Stimulated activated effector memory CD8-positive, alpha-beta T cell treated with anti-CD3 and anti-CD28 coated beads, Interleukin-12 subunit alpha, Interleukin-12 subunit beta, amount 100 ng/mL, for 72 hours (primary cell): Measurements from ENCODE around the gene NACC1.
A peak's percentile ranks its signal among the peaks of the same experiment; 100 is the strongest.

Experiments used
- ATAC-seq: fragments of 150-1000 bp; cut with Tn5 transposase; 2 replicates; pipeline ENCODE4 v1.10.0; 2021
- DNase-seq, 2 donors: peaks; one replicate each; pipeline ENCODE4 v3.0.0; 2021 to 2022; ENCODE audit warnings: low spot score in 2 of 2
- H3K27ac Mint-ChIP-seq: one replicate; pipeline ENCODE4 v1.8.0; 2022; ENCODE audit warnings: mild to moderate bottlenecking, mixed read lengths
- H3K36me3 Mint-ChIP-seq: one replicate; pipeline ENCODE4 v1.8.0; 2022; ENCODE audit warnings: mild to moderate bottlenecking, mixed read lengths
- H3K4me1 Mint-ChIP-seq: one replicate; pipeline ENCODE4 v1.8.0; 2022; ENCODE audit warnings: mixed read lengths
- H3K4me3 Mint-ChIP-seq: one replicate; pipeline ENCODE4 v1.8.0; 2022; ENCODE audit warnings: mild to moderate bottlenecking, mixed read lengths
- H3K9me3 Mint-ChIP-seq: one replicate; pipeline ENCODE4 v1.8.0; 2022; ENCODE audit warnings: mixed read lengths

NACC1 gene

DNA sequence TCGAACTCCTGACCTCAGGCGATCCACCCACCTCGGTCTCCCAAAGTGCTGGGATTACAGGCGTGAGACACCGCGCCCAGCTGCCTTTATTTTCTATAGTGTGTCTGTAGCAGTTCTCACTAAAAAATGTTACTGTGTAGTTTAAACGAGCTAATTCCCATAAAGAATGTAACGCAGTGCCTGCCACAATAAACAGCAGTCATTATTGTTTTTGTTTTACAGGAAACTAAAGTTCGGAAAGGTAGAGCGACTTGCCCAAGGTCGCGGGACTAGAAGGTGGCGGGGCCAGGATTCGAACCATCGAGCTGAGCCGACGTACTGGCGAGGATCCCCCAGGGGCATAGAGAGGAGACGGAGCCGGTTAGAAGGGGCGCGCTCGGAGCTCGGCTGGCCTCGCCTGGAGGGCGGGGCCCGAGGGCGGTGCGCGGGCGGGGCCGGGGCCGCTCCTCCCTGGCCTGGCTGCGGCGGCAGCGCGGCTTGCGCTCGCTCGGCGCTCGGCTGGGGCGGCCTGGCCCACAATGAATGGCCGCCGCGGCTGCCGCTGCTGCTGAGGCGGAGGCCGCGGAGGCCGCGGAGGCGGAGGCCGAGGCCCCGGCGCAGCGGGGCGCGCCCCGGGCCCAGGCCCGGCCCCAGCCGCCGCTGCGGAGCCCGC, at the start of gene NACC1:
NACC1 (plus strand) TSS at position 493 of the 652 bp plus-strand sequence. CDS start 16,944 bp downstream, outside the sequence.
- Mint-ChIP-seq H3K36me3 (peaks cover 60% of the 10 kb centered on the region), H3K4me3 (peak within 1 kb of the TSS; percentile 85), H3K4me1 (peaks cover 54% of the 10 kb centered on the region), H3K9me3 (no peaks in the 10 kb centered on the region), H3K27ac (peak within 1 kb of the TSS; percentile 95)
- ATAC-seq: peak; percentile 80
- DNase-seq: peak; percentile 84 to 91

DNA sequence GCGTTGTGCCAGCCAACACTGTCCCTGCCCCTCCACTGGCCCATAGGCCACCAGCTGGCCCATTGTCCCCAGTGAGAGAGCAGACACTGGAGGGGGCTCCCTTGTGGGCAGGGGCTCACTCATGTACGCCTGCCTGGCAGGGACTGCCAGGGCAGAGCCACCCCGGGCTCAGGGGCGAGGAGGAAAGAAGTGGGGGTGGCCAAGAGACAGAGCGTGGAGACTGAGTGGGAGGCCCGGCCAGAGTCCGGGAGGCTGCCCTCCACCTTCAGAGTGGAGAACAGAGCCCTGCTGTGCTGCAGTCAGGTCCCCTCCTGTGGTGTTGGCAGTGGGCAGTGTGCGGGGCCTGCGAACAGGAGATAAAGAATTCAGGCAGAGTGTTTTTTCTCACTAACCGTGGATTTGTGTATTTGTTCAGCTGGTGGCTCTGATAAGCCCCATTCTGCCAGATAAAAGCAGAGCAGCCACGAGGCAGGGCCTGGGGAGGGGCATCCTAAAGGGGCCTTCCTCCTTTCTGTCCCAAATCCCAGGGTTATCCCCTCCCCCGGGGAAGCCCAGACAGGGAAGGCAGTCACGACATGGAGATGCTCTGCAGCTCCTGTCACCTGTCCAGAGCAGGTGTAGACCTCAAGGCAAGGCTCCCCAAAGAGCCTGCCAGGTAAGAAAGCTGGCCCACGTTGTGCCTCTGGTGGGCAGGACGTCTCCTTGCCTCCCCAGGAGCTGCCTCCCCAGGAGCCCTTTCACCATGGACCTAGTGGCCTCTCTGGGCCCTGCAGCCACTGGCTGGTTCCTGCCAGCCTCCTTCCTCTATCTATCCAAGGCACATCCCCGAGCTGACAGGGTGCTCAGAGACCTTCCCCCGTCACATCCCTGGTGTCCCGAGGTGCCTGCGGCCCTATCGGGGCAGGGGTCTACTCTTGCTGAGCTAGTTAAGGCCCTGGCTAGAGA, 48.4 kb upstream of the NACC1 start:
- Mint-ChIP-seq H3K4me3 (no peak overlapping the region), H3K4me1 (no peaks in the 10 kb centered on the region), H3K27ac (no peak overlapping the region), H3K36me3 (no peaks in the 10 kb centered on the region), H3K9me3 (no peaks in the 10 kb centered on the region)
- DNase-seq (no peak), ATAC-seq (no peak)

DNA sequence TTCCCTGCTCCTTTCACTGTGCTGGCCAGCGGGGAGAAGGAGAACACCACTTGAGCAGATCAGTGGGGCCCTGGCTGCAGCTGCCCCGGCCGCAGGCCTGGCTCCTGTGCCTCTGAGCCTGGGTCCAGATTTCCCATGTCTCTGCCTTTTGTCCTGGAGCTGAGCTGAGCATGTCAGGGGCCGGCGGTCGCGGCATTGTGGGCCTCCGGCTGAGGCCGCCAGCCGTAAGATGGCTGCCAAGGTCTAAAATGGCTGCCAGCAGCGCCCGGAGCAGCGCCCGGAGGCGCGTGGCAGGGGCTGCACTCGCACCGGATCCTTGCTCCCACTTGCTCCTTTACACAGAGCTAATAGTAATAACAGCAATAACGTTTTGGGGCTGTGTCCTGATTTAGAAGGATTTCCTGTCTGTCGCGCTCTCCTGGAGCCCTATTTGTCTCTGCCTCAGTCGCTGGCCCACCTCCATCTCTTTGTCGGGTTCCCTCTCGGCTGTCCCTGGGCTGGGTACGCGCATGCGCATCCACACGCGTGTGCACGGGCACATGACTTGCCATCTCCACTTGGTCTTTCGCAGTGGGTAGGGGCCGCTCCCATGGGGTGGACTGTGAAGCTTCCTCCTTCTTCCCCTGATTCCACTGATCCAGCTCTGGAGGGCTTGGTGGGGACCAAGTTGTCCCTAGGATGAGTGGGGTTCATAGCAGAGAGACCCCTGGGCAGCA, 47.5 kb upstream of the NACC1 start:
- H3K27ac Mint-ChIP-seq: no peak overlapping the region
- no peak for DNase-seq
- no peaks in the 10 kb centered on the region for H3K9me3 Mint-ChIP-seq
- no peaks in the 10 kb centered on the region for H3K36me3 Mint-ChIP-seq
- no peak for ATAC-seq
- no peak overlapping the region for H3K4me3 Mint-ChIP-seq
- H3K4me1 Mint-ChIP-seq: no peaks in the 10 kb centered on the region

DNA sequence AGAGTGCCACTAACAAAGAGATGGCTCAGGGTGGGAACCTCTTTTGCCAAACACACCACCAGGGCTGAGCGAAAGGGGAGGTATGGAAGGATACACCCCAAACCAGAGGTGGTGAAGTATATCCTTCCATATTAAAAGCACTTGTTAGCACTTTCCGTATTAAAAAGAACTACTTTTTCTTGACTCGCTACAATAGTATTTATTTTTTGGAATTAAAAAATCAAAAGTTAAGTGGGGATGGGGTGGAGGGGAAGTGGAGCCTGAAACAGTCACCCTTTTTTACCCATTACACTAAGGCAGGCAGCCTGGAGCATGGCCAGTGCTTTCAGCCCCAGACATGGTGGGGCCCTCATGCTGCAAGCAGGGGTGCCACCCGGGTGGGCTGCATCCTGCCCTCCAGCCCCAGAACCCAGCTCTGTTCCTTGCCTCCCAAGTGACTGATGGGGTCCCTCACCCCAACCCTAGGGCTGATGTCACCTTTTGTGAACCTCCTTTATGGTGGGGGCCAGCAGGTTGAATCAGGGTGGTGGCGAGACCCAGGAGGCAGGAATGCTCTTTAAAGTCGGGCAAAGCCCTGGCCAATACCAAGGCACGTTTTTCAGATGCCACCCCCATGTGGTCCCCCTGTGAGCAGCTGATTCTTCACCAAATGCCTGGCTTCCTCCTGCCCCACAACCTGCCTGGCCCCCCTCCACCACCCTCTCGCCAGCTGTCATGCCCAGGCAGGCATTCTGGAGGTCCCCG, 46.4 kb upstream of the NACC1 start:
- Mint-ChIP-seq H3K27ac (no peak overlapping the region), H3K9me3 (no peaks in the 10 kb centered on the region), H3K36me3 (no peaks in the 10 kb centered on the region), H3K4me1 (no peaks in the 10 kb centered on the region), H3K4me3 (no peak overlapping the region)
- no peak for ATAC-seq
- no peak for DNase-seq

DNA sequence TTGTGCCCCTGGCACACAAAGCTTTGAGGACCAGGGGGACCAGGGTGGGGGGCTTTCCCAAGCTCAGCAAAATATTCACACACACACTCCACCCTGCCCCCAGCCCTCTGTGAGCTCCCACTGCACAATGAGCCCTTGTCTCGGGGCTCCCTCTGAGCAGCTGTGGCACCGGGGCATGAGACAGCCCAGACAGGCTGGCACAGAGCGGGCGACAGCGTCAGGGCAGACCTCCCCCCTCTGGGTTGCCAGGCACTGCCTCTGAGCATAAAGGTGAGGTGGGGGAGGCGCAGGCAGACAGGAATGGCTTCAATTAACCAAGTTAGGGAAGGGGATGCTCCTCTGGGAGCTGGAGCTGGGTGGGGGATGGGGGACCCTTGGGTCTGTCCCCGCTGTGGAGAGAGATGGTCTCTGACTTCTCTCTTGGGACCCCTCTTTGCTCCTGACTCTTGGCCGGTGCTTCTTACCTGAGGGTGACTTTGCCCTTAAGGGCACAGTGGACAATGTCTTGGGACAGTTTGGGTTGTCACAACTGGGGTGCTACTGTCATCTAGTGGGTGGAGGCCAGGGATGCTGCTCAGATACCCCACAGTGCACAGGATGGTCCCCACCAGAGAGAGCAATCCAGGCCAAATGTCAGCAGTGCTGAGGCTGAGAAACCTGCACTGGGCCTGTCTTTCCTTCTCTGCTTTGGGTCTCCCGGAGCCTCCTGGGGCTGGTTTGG, 45.7 kb upstream of the NACC1 start:
- ATAC-seq (no peak), DNase-seq (no peak)
- H3K27ac Mint-ChIP-seq: no peak overlapping the region
- no peaks in the 10 kb centered on the region for H3K36me3 Mint-ChIP-seq
- no peaks in the 10 kb centered on the region for H3K9me3 Mint-ChIP-seq
- no peak overlapping the region for H3K4me3 Mint-ChIP-seq
- no peaks in the 10 kb centered on the region for H3K4me1 Mint-ChIP-seq

DNA sequence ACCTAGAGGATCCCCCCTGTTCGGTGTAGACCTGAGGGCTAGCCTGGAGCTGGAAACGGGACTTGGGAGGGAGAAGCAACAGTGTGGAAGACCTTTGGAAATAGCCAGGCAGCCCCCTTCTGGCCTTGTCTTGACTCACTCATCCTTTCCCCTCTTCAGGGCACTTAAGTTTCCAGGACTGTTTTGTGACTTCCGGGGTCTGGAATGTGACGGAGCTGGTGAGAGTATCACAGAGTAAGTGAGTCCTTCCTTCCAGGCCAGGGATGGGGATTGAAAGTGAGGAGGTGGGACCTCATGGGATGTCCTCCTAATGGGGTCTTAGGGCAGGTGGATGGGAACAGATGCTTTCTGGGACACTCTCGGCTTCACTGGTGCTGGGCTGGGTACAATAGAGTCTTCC, 44.8 kb upstream of the NACC1 start:
- H3K36me3 Mint-ChIP-seq: no peaks in the 10 kb centered on the region
- no peak overlapping the region for H3K27ac Mint-ChIP-seq
- no peak for ATAC-seq
- H3K9me3 Mint-ChIP-seq: no peaks in the 10 kb centered on the region
- no peaks in the 10 kb centered on the region for H3K4me1 Mint-ChIP-seq
- no peak for DNase-seq
- no peak overlapping the region for H3K4me3 Mint-ChIP-seq

DNA sequence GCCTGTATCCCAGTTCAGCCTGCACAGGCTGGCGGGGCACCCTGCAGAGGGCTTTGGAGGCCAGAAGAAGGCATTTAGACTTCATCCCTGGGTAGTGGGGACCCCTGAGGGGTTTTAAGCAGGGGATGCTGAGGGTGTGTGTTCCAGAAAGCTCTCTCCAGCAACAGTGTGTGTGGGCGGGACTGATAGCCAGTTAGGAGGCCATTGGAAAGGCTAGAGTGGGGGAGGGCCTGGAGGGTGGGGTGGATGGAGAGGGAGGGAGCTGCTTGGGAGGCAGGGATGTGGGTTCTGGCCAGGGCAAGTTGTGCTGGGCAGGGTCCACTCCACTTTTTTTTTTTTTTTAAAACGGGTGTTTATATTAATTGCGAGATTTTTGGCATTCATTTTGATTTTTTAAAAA, 43.7 kb upstream of the NACC1 start:
- no peaks in the 10 kb centered on the region for H3K36me3 Mint-ChIP-seq
- DNase-seq: no peak
- ATAC-seq: no peak
- H3K4me1 Mint-ChIP-seq: no peaks in the 10 kb centered on the region
- H3K9me3 Mint-ChIP-seq: no peaks in the 10 kb centered on the region
- no peak overlapping the region for H3K27ac Mint-ChIP-seq
- H3K4me3 Mint-ChIP-seq: no peak overlapping the region

DNA sequence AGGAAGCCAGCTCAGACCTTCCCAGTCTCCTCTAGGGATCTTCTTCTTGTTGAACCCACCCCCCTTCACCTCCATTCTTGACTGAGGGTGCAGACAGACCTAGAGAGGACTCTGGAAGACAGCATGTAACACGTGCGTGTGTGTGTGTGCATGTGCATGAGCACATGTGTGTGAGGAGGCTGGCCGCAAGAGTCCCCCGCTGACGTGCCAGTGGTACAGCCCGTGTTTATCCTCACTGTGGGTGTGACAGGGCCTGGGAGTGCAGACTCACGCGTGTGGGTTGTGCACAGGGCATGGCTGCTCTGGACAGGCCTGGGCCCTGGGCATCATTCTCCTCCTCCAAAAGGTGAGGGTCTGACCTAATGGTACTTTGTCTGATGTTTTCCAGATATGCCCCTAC, 41.7 kb upstream of the NACC1 start:
- no peaks in the 10 kb centered on the region for H3K36me3 Mint-ChIP-seq
- no peaks in the 10 kb centered on the region for H3K9me3 Mint-ChIP-seq
- ATAC-seq (no peak), DNase-seq (no peak)
- H3K27ac Mint-ChIP-seq: no peak overlapping the region
- H3K4me1 Mint-ChIP-seq: no peaks in the 10 kb centered on the region
- no peak overlapping the region for H3K4me3 Mint-ChIP-seq

DNA sequence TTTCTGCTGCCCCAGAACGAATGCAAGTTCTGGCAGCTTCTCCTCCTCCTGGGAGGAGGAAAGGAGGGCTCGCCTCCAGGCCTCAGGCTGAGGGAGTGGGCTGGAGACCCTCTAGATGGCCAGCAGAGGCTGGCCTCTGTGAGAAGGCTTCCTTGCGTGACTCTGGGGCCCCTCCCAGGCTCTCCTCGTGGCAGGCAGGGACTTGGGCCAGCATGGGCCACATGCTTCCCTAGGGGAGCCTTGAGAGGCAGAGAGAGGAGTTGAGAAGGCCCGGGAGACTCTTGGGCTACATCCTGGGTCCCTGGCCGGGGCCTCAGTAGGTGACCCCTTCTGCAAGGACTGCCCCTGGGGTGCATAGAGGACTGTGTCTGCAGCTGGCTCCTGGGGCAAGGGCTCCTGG, 41.3 kb upstream of the NACC1 start:
- DNase-seq (no peak), ATAC-seq (no peak)
- H3K27ac Mint-ChIP-seq: no peak overlapping the region
- H3K36me3 Mint-ChIP-seq: no peaks in the 10 kb centered on the region
- no peaks in the 10 kb centered on the region for H3K4me1 Mint-ChIP-seq
- no peak overlapping the region for H3K4me3 Mint-ChIP-seq
- H3K9me3 Mint-ChIP-seq: no peaks in the 10 kb centered on the region

DNA sequence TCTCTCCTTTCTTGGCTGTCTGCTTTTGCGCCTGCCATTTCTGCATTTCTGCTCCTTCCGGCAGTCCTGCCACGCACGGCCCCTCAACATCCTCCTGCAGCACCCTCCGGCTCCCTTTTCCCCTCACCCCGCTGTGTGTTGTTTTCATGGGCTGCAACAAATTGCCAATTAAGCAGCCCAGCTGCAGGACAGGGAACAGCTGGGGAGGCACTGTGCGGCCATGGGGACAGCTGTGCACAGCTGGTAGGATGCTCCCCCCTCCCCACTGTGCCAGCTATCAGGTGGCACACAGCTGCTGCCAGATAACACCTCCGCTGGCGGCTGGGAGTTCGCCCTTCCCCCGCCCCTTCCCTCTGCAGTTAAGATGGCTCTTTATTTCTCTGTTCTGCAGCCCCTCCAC, 40.8 kb upstream of the NACC1 start:
- no peaks in the 10 kb centered on the region for H3K9me3 Mint-ChIP-seq
- H3K36me3 Mint-ChIP-seq: no peaks in the 10 kb centered on the region
- no peak overlapping the region for H3K27ac Mint-ChIP-seq
- ATAC-seq (no peak), DNase-seq (no peak)
- H3K4me1 Mint-ChIP-seq: no peaks in the 10 kb centered on the region
- H3K4me3 Mint-ChIP-seq: no peak overlapping the region

DNA sequence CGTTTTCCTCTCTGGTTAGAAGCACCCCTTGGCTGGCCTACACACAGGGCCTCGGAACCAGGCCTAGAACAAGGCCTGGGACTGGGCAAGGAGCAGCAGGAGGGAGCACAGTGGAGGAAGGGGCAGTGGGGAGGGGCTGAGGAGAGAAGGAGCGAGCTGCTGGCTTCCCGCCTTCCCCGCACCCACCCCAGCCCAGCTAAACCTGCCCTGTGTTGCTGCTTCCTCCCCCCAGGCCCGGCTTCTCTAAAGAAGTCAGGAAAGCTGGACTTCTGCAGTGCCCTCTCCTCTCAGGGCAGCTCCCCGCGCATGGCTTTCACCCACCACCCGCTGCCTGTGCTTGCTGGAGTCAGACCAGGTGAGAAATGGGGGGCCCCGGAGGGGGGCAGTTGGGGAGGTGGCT, 39.7 kb upstream of the NACC1 start:
- DNase-seq (no peak), ATAC-seq (no peak)
- no peaks in the 10 kb centered on the region for H3K36me3 Mint-ChIP-seq
- H3K27ac Mint-ChIP-seq: no peak overlapping the region
- H3K9me3 Mint-ChIP-seq: no peaks in the 10 kb centered on the region
- H3K4me3 Mint-ChIP-seq: no peak overlapping the region
- H3K4me1 Mint-ChIP-seq: no peaks in the 10 kb centered on the region

DNA sequence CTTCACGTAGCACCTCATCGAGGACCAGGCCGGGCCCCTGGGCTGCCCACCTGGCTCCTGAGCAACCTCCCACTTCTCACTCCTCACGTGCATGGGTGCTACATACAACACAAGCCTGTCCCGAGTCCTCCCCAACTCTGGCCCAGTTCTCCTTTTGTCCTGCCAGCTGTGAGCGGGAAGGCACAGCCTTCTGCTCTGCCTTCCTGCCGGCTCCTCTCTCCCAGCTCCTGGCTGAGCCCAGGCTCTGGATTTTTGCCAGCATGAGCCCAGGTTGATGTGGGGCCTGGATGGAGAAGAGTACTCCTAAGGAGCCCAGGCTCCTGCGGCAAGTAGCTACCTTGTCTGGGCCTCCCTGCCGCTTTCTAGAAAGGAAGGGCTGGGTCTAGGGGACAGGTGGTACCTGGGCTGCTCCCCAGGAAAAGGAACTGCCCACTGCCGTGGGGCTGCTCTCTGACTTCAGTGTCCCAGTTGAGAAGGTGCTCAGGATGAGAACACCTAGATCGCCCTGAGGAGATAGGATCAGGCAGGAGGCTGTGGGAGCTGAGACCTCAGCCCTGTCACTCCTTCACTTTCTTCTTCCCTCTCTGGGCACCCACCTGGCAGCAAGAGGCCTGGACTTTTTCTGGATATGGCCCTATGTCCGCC, 39.0 kb upstream of the NACC1 start:
- DNase-seq: no peak
- peak overlapping the region; percentile 64 for H3K27ac Mint-ChIP-seq
- no peak for ATAC-seq
- no peaks in the 10 kb centered on the region for H3K9me3 Mint-ChIP-seq
- H3K36me3 Mint-ChIP-seq: no peaks in the 10 kb centered on the region
- no peaks in the 10 kb centered on the region for H3K4me1 Mint-ChIP-seq
- no peak overlapping the region for H3K4me3 Mint-ChIP-seq

DNA sequence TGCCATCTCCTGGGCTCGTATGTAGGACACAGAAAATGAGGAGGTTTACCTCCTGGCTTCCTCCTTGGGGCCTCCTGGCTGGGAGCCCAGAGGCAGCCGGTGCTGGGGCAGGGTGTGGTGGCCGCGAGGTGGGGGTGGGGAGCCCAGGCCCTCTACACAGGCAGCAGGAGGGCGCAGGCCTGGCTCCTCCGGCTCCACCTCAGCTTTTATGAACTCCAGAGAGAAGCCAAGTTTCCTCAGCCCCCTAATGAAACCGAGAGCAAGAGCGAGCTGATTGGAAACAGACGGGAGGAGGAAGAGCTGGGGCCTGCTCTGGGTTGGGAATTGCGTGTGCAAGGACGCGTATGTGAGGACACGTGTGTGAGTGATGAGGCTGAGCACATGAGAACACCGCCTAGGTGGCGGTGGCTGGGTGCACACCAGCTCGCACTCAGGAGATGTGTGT, 38.5 kb upstream of the NACC1 start:
- Mint-ChIP-seq H3K4me3 (no peak overlapping the region), H3K9me3 (no peaks in the 10 kb centered on the region), H3K36me3 (no peaks in the 10 kb centered on the region), H3K27ac (no peak overlapping the region), H3K4me1 (no peaks in the 10 kb centered on the region)
- ATAC-seq (no peak), DNase-seq (no peak)
